ENCODE measurements around the gene LAMC3. TPM values are rescaled to one million over a fixed set of nuclear protein-coding genes. Genes with fewer than 3 reads are reported as not detected.

The LAMC3 gene
- total RNA-seq, 3 donors from 2014 or later: 0.58 to 0.73 (median 0.69) TPM

DNA sequence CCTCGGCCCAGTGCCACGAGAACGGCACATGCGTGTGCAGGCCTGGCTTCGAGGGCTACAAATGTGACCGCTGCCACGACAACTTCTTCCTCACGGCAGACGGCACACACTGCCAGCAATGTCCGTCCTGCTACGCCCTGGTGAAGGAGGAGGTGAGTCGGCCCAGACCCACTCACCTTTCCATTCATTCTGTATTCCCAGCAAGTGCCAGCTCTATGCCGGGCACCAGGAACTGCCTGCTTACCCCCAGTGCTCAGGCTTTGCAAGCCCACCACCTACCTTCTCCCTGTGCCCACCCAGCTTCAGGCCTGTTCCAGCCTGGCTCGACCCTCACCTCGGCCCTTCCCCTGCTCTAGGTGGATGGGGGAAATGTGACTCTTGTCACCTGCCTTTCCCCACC lies 60.7 kb downstream of the LAMC3 start:
- intact Hi-C loops (cut with DNase I, micrococcal nuclease): no loop called here
- H3K9me3 ChIP-seq: no peaks in the 10 kb centered on the region
- DNase-seq (no peak), ATAC-seq (no peak)
- H3K4me1 ChIP-seq (ENCODE audit: low read depth): no peaks in the 10 kb centered on the region
- H3K36me3 ChIP-seq (ENCODE audit: low read depth): no peaks in the 10 kb centered on the region
- TF ChIP-seq, protein P1, sequence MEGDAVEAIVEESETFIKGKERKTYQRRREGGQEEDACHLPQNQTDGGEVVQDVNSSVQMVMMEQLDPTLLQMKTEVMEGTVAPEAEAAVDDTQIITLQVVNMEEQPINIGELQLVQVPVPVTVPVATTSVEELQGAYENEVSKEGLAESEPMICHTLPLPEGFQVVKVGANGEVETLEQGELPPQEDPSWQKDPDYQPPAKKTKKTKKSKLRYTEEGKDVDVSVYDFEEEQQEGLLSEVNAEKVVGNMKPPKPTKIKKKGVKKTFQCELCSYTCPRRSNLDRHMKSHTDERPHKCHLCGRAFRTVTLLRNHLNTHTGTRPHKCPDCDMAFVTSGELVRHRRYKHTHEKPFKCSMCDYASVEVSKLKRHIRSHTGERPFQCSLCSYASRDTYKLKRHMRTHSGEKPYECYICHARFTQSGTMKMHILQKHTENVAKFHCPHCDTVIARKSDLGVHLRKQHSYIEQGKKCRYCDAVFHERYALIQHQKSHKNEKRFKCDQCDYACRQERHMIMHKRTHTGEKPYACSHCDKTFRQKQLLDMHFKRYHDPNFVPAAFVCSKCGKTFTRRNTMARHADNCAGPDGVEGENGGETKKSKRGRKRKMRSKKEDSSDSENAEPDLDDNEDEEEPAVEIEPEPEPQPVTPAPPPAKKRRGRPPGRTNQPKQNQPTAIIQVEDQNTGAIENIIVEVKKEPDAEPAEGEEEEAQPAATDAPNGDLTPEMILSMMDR (IDR thresholded peaks at IDR 0.05): no peak
- no peak overlapping the region for H3K4me3 ChIP-seq

DNA sequence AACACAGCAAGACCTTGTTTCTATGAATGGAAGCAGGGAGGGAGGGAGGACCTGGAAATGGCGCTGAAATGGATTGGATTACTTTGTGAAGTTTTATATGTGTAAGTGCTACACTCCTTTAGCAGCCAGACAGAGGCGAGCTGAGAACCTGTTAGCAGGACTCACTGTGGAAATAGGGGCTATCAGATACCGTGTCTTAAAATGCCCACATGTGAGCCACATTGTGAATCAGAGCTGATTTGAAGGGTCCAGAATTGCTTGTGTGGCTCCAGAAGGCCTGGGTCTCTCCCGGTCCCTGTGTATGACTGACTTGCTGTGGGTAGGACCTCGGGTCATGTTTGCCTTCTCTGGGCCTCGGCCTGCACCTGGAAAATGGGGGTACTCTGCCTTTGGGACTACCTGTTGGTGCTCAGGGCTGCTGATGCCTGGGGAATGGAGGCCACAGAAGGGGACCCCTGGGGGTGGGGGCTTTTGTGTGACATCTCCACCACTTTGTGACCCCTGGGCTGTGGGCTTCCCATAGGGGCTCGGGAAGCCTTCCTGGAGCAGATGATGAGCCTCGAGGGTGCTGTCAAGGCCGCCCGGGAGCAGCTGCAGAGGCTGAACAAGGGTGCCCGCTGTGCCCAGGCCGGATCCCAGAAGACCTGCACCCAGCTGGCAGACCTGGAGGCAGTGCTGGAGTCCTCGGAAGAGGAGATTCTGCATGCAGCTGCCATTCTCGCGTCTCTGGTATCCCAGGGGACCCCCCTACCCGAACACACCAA lies 63.3 kb downstream of the LAMC3 start:
- intact Hi-C loops (cut with DNase I, micrococcal nuclease): no loop called here
- no peaks in the 10 kb centered on the region for H3K4me1 ChIP-seq (ENCODE audit: low read depth)

DNA sequence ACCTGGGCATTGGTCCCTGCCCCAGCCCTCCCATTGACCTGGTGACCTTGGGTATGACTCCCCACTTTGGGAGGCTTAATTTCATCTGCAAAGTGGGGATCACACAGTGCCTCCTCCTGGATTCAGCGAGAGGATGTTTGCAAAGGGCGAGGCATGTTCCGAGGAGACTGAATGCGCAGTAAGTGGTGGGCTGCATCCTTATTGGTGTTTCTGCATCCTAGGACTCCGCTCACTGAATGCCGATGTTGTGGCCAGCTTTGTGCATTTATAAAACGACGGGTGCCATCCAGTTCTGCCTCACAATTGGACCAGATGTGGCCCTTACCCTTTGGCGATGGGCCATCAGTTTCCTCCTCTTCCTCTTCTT lies 63.9 kb downstream of the LAMC3 start:
- Histone ChIP-seq H3K9me3 (no peaks in the 10 kb centered on the region), H3K4me3 (no peak overlapping the region), H3K36me3 (ENCODE audit: low read depth) (no peaks in the 10 kb centered on the region), H3K4me1 (ENCODE audit: low read depth) (no peaks in the 10 kb centered on the region)
- intact Hi-C loops (cut with DNase I, micrococcal nuclease): no loop called here
- no peak for DNase-seq
- TF ChIP-seq, protein P1 (IDR thresholded peaks at IDR 0.05): no peak
- ATAC-seq: no peak

More for the DNA sequence above, 63.3 kb downstream of the LAMC3 start:
- ATAC-seq (no peak), DNase-seq (no peak)
- Histone ChIP-seq H3K4me3 (no peak overlapping the region), H3K9me3 (no peaks in the 10 kb centered on the region), H3K36me3 (ENCODE audit: low read depth) (no peaks in the 10 kb centered on the region)
- TF ChIP-seq, protein P1 (IDR thresholded peaks at IDR 0.05): no peak

DNA sequence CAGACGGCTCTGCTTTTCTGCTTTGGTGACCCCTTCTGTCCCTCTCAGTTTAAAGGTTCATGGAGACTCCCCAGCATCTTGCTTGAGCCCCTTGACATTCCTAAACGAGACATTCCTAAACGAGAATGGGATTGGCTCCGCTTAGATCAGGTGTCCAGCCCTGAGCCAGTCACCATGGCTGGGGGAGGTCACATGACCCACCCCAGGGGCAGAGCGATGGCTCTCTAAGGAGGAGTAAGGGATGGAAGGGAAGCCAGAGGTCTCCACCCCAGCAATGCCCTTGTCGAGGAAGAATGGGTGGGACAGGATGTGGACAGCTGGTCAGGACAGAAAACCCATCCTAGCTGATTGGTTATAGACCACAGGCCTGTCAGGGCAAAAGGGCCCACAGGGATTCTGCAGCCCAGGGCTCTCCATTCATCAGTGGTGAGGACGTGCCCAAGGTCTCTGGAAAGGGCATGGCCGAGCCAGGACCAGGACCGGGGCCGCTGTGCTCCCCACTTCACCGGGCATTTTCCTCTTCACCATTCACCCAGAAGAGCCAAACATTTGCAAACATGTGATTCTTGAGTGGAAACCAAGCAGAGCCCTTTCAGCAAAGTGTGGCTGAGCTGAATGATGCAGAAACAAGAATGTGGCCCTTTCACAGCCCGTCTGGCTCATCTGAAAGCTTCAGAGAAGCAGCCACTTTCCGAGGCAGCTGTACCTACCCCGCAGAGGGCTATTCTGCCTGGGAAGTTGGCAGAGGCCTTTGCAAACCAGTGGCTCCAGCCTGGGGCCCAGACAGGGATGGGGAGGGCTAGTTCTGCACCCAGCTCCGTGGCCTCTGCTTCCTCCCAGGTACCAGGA lies 67.6 kb downstream of the LAMC3 start:
- DNase-seq: no peak
- Histone ChIP-seq H3K4me3 (no peak overlapping the region), H3K4me1 (ENCODE audit: low read depth) (no peaks in the 10 kb centered on the region), H3K36me3 (ENCODE audit: low read depth) (no peaks in the 10 kb centered on the region), H3K9me3 (no peaks in the 10 kb centered on the region)
- no peak for ATAC-seq
- intact Hi-C loops (cut with DNase I, micrococcal nuclease): no loop called here
- TF ChIP-seq, protein P1 (IDR thresholded peaks at IDR 0.05): no peak

DNA sequence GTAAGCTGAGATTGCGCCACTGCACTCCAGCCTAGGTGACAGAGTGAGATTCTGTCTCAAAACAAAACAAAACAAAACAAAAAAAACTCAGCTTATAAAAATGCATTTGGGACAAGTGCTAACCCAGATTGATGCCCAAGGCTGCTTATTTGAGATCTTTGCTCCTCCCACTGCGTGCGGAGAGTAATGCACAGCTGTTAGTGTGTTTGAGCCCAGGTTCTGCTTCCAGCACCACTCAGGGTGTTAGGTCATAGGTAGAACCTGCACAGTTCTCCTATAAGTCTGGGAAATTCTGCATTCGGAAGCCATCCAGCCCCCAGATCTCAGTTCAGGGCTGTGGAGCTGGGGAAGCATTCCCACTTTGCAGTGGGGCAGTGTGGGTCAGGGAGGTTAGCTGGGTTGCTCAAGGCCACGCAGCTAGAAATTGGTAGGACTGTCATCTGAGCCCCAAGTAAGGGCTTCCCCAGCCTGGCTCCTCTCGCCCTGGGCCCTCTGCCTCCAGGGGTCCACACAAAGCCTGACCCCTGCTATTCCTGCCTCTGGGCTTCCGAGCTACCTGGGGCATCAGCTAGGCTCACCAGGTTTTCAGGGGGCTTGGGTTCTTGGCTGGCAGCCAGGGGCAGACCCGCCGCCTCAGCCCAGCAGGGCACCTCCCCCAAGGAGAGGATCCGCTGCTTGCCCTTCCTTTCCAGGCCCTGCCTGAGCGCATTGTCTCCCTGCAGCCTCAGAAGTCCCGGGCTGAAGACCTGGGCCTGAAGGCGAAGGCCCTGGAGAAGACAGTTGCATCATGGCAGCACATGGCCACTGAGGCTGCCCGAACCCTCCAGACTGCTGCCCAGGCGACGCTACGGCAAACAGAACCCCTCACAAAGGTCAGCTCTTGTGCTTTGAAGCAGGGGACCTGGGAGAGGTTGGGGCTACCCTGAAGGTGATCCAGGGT lies 69.7 kb downstream of the LAMC3 start:
- no peak for DNase-seq
- intact Hi-C loops (cut with DNase I, micrococcal nuclease): no loop called here
- H3K9me3 ChIP-seq: no peaks in the 10 kb centered on the region
- no peaks in the 10 kb centered on the region for H3K4me1 ChIP-seq (ENCODE audit: low read depth)
- no peak overlapping the region for H3K4me3 ChIP-seq
- ATAC-seq: no peak
- H3K36me3 ChIP-seq (ENCODE audit: low read depth): no peaks in the 10 kb centered on the region
- TF ChIP-seq, protein P1 (IDR thresholded peaks at IDR 0.05): no peak

Measured in mucosa of descending colon (tissue), 3 donors.